SU-DHL-6 (cell line): ENCODE results near the gene KYAT1.

Experiments
- EZH2phosphoT487 ChIP-seq: fragments of 200-600 bp; sonication (generic), shearing (Covaris generic); conservative IDR thresholded peaks from 2 replicates; pipeline ENCODE4 v1.6.1; 2018; ENCODE audit warnings: mild to moderate bottlenecking, antibody characterized with exemption, low read length, moderate library complexity, mixed read lengths
- TF ChIP-seq, protein P1 (sequence below): fragments of 200-600 bp; sonication (generic); IDR thresholded peaks from one replicate; pipeline ENCODE4 v1.5.1; 2017; ENCODE audit warnings: antibody characterized with exemption, mild to moderate bottlenecking, low read length, moderate library complexity; ENCODE audit not compliant: insufficient read depth, poor library complexity, severe bottlenecking

DNA sequence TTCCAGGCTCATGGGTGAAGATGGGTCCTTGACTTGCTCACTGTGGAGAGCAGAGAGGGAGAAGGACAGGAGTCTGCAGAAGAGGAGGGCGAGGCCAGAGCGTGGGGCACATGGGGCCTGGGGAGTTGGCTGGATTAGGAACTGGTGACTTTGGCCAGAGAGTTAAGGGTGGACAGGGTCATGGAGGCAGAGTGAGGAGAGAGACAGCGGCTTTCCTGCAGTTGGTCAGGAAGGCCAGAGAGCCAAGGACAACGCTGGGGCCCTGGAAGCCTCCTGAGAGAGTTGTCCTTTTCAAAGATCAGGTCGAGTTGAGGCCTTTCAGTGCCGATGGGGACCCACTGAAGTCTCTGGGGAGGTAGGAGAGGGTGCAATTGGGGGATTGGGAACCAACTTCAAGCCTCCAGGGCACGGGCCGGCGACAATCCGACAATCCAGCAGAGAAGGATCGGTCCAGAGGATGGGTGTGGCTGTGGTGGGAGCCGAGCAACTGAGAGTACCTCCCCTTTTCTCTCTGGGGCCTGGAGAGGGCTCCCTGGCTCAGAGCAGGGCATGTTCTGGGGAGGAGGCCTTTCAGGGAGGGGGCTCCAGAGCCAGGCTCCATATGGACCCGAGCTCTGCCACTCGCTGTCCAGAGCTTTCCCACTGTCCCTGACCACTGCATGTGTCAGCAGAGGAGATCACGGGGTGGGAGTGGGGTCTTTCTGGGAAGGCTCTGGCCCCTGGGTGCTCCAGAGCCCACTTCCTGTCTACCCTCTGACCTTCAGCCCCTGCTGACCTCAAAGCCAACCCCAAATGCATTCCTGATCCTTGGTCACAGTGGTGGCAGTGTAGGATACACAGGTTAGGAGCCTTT is 31.5 kb upstream of the KYAT1 start:
- TF ChIP-seq, protein P1, sequence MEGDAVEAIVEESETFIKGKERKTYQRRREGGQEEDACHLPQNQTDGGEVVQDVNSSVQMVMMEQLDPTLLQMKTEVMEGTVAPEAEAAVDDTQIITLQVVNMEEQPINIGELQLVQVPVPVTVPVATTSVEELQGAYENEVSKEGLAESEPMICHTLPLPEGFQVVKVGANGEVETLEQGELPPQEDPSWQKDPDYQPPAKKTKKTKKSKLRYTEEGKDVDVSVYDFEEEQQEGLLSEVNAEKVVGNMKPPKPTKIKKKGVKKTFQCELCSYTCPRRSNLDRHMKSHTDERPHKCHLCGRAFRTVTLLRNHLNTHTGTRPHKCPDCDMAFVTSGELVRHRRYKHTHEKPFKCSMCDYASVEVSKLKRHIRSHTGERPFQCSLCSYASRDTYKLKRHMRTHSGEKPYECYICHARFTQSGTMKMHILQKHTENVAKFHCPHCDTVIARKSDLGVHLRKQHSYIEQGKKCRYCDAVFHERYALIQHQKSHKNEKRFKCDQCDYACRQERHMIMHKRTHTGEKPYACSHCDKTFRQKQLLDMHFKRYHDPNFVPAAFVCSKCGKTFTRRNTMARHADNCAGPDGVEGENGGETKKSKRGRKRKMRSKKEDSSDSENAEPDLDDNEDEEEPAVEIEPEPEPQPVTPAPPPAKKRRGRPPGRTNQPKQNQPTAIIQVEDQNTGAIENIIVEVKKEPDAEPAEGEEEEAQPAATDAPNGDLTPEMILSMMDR, result no peak
- no peak for TF ChIP-seq EZH2phosphoT487
